Ishikawa (cell line): Measurements from ENCODE around the gene BHLHA15.

Source experiments
- CEBPB ChIP-seq: IDR thresholded peaks from 2 replicates; pipeline ENCODE4 v1.6.1; 2012
- CREB1 ChIP-seq: IDR thresholded peaks from 2 replicates; pipeline ENCODE4 v1.6.1; 2012; ENCODE audit warnings: low read depth
- EGR1 ChIP-seq: IDR thresholded peaks from 2 replicates; pipeline ENCODE4 v1.6.1; 2012
- EP300 ChIP-seq: IDR thresholded peaks from 2 replicates; pipeline ENCODE4 v1.6.1; 2012; ENCODE audit warnings: borderline replicate concordance
- FOXM1 ChIP-seq: IDR thresholded peaks from 2 replicates; pipeline ENCODE4 v1.6.1; 2012; ENCODE audit warnings: low read depth, borderline replicate concordance
- MAX ChIP-seq: IDR thresholded peaks from 2 replicates; pipeline ENCODE4 v1.6.1; 2012
- NFIC ChIP-seq: IDR thresholded peaks from 2 replicates; pipeline ENCODE4 v1.6.1; 2012
- RAD21 ChIP-seq: IDR thresholded peaks from 2 replicates; pipeline ENCODE4 v1.6.1; 2012; ENCODE audit warnings: low read depth
- REST ChIP-seq: IDR thresholded peaks from 2 replicates; pipeline ENCODE4 v1.6.1; 2012; ENCODE audit warnings: low read depth, mild to moderate bottlenecking
- TAF1 ChIP-seq: IDR thresholded peaks from 2 replicates; pipeline ENCODE4 v1.6.1; 2012; ENCODE audit warnings: low read depth, mild to moderate bottlenecking
- TCF12 ChIP-seq: IDR thresholded peaks from 2 replicates; pipeline ENCODE4 v1.6.1; 2012; ENCODE audit warnings: low read depth
- USF1 ChIP-seq: IDR thresholded peaks from 2 replicates; pipeline ENCODE4 v1.6.1; 2012
- YY1 ChIP-seq: IDR thresholded peaks from 2 replicates; pipeline ENCODE4 v1.6.1; 2012; ENCODE audit warnings: low read depth
- ZBTB7A ChIP-seq: IDR thresholded peaks from 2 replicates; pipeline ENCODE4 v1.6.1; 2012; ENCODE audit warnings: low read depth

- no peak for TF ChIP-seq TCF12
- no peak for TF ChIP-seq EP300
- TF ChIP-seq TAF1 = peak; percentile 2; the same call in 1 of the 2 replicates
- peak; percentile 38; the same call in 1 of the 2 replicates for TF ChIP-seq ZBTB7A
- no peak for TF ChIP-seq YY1
- TF ChIP-seq RAD21 = no peak
- TF ChIP-seq FOXM1 = no peak
- TF ChIP-seq MAX = peak; percentile 71; the same call in 1 of the 2 replicates
- no peak for TF ChIP-seq CREB1
- TF ChIP-seq REST = no peak
- no peak for TF ChIP-seq NFIC
- TF ChIP-seq EGR1 = no peak
- TF ChIP-seq CEBPB = no peak
- TF ChIP-seq USF1 = no peak
These were observed 665 bp downstream of the BHLHA15 start for GRCh38 chr7:98211676-98212531.
